Activated naive CD4-positive, alpha-beta T cell treated with anti-CD3 and anti-CD28 coated beads, Interleukin-2, amount 10 ng/mL, durations not matched to agents 5 hours and 36 hours (primary cell): Measurements from ENCODE around the gene RBM6. TPM values are rescaled to one million over a fixed set of nuclear protein-coding genes. Genes with fewer than 3 reads are reported as not detected.

Experiments used
- total RNA-seq, 2 experiments: library from RNA; stranded (reverse); gene quantifications; one replicate each; pipeline ENCODE4 v1.2.3, GENCODE V29; 2021

Gene RBM6, protein sequence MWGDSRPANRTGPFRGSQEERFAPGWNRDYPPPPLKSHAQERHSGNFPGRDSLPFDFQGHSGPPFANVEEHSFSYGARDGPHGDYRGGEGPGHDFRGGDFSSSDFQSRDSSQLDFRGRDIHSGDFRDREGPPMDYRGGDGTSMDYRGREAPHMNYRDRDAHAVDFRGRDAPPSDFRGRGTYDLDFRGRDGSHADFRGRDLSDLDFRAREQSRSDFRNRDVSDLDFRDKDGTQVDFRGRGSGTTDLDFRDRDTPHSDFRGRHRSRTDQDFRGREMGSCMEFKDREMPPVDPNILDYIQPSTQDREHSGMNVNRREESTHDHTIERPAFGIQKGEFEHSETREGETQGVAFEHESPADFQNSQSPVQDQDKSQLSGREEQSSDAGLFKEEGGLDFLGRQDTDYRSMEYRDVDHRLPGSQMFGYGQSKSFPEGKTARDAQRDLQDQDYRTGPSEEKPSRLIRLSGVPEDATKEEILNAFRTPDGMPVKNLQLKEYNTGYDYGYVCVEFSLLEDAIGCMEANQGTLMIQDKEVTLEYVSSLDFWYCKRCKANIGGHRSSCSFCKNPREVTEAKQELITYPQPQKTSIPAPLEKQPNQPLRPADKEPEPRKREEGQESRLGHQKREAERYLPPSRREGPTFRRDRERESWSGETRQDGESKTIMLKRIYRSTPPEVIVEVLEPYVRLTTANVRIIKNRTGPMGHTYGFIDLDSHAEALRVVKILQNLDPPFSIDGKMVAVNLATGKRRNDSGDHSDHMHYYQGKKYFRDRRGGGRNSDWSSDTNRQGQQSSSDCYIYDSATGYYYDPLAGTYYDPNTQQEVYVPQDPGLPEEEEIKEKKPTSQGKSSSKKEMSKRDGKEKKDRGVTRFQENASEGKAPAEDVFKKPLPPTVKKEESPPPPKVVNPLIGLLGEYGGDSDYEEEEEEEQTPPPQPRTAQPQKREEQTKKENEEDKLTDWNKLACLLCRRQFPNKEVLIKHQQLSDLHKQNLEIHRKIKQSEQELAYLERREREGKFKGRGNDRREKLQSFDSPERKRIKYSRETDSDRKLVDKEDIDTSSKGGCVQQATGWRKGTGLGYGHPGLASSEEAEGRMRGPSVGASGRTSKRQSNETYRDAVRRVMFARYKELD
- total RNA-seq: 100 to 1,000 TPM; 108 to 111 TPM

GRCh38 chr3:49939858-49940666 lies at the start of gene RBM6:
Gene RBM6, plus strand, starts transcription at chr3:49940150. Its CDS starts 22,492 bp downstream, at chr3:49962642.

GRCh38 chr3:49903451-49904424 lies 36.2 kb upstream of the RBM6 start, which contains the start of gene MST1R:
Gene MST1R, minus strand, starts transcription at chr3:49903873. Its CDS starts 264 bp downstream, at chr3:49903609.

GRCh38 chr3:49929291-49930167 lies 10.4 kb upstream of the RBM6 start, which contains the start of gene MON1A:
Gene MON1A, minus strand, starts transcription at chr3:49929811. Its CDS starts 16,465 bp downstream, at chr3:49913346.

DNA sequence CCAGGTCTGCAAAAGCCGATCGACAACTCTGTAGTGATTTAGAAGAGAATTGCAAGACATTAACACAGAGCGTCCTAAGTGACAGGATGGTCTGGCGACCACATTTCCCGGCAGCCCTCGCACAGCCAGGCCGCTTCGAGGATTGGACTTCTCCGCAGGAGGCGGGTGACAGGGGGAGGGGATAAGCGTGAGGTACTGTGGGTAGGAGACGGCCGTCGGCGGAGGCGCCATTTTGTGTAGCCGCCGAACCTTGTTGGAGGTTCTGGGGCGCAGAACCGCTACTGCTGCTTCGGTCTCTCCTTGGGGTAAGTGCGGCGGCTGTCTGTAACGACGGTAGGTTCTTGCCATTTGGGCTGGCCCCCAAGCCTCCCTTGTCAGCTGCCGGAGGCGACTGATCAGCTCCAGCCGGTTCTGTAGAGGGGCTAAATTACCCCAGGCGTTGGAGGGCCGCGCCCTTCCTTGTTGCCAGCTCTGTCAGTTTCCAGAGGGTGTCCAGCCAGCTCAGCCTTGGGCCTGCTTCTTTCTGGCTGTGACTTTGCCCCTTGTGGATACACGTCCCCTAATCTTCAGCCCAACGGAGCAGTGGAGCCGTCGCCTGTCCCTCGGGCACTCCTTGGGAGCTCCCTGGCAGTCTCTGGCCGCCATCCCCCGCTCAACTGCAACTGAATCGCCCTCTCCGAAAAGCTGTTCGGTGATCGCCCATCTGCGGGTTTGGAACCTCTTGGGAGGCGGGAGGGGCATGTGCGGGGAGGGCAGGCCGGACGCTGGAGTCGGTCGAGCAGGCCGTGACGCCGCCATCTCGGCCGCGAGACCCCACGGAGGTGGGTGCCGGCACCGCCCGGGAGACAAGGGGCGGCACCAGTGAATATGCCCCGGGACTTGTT lies 149.0 kb downstream of the RBM6 start, which contains the start of gene RBM5:
Gene RBM5 (plus strand): TSS at position 195 of the 884 bp plus-strand sequence. CDS start 1,516 bp downstream, outside the sequence.

Other genes starting within 250 kb of the RBM6 start
- gene AMIGO3, start 220.5 kb upstream of the RBM6 start, total RNA-seq: under 1 TPM in 1 of 2 experiments, not detected in 1; 0.19 TPM
- gene GMPPB, start 216.2 kb upstream of the RBM6 start, total RNA-seq: 10 to 100 TPM; 48.1 to 51.7 TPM
- 10 to 100 TPM; 31.9 to 39.8 TPM for gene IP6K1, start 153.6 kb upstream of the RBM6 start, total RNA-seq
- gene CDHR4, start 140.3 kb upstream of the RBM6 start, total RNA-seq: not detected
- gene INKA1, start 136.9 kb upstream of the RBM6 start, total RNA-seq: under 1 TPM; 0.45 to 0.46 TPM
- 100 to 1,000 TPM; 198 to 207 TPM for gene UBA7, start 126.2 kb upstream of the RBM6 start, total RNA-seq
- gene TRAIP, start 83.6 kb upstream of the RBM6 start, total RNA-seq: 10 to 100 TPM; 17.4 to 18.5 TPM
- not detected for gene CAMKV, start 70.2 kb upstream of the RBM6 start, total RNA-seq
- gene MST1R, start 36.3 kb upstream of the RBM6 start, total RNA-seq: 1 to 10 TPM; 3.0 to 3.4 TPM
- 10 to 100 TPM in 1 of 2 experiments, 1 to 10 TPM in 1; 10.0 to 12.1 TPM for gene MON1A, start 10.3 kb upstream of the RBM6 start, total RNA-seq
- 100 to 1,000 TPM; 204 to 206 TPM for gene RBM5, start 148.8 kb downstream of the RBM6 start, total RNA-seq
- not detected for gene SEMA3F, start 215.2 kb downstream of the RBM6 start, total RNA-seq